Right lung (tissue), 5 donors: ENCODE results near the gene CRIP1. TPM values are rescaled to one million over a fixed set of nuclear protein-coding genes. Genes with fewer than 3 reads are reported as not detected.

ENCODE experiments used
- DNase-seq, 2 donors: peaks; one replicate each; pipeline ENCODE4 v3.0.0-alpha.2; 2013
- polyA plus RNA-seq, 5 donors: library from polyadenylated mRNA; unstranded; fragments of 120-200 nt; gene quantifications; one replicate each; pipeline versions ENCODE4 v1.2.1 to v1.2.3, GENCODE V29; 2013; ENCODE audit warnings: inconsistent platforms in 1 of 5, low replicate concordance in 1 of 5; ENCODE audit not compliant: insufficient read length in 5 of 5, insufficient read depth in 1 of 5

The CRIP1 gene
- polyA plus RNA-seq, 5 donors = 68.3 to 158 (median 83.2) TPM

- peak; percentile 100 for DNase-seq
Observed at GRCh38 chr14:105490572-105491365, 4.1 kb downstream of the CRIP1 start, which contains the start of gene TEDC1. Gene TEDC1 (plus strand): TSS chr14:105491246. CDS start chr14:105491376, 130 bp downstream.

- DNase-seq = no peak
Observed at GRCh38 chr14:105491366-105491973, 4.8 kb downstream of the CRIP1 start.

- no peak for DNase-seq
Observed at GRCh38 chr14:105492031-105492970, 5.6 kb downstream of the CRIP1 start.

- DNase-seq = no peak
Observed at GRCh38 chr14:105492971-105493871, 6.5 kb downstream of the CRIP1 start.

GRCh38 chr14:105493921-105494605 lies 7.4 kb downstream of the CRIP1 start:
- no peak for DNase-seq

GRCh38 chr14:105494606-105494929 lies 7.9 kb downstream of the CRIP1 start:
- no peak for DNase-seq

- DNase-seq = no peak
Observed at GRCh38 chr14:105495101-105495989, 8.7 kb downstream of the CRIP1 start.

GRCh38 chr14:105495990-105496830 lies 9.5 kb downstream of the CRIP1 start:
- no peak for DNase-seq

GRCh38 chr14:105496831-105497591 lies 10.3 kb downstream of the CRIP1 start:
- no peak for DNase-seq

GRCh38 chr14:105497671-105498429 lies 11.2 kb downstream of the CRIP1 start:
- no peak for DNase-seq

- DNase-seq = no peak
Observed at GRCh38 chr14:105498430-105499255, 12.0 kb downstream of the CRIP1 start.

- no peak for DNase-seq
Observed at GRCh38 chr14:105499256-105500035, 12.8 kb downstream of the CRIP1 start.

- DNase-seq = no peak
Observed at GRCh38 chr14:105500036-105500725, 13.5 kb downstream of the CRIP1 start.

GRCh38 chr14:105500726-105501101 lies 14.0 kb downstream of the CRIP1 start:
- no peak for DNase-seq
